Liver (tissue), 9 donors: ENCODE measurements around the gene PDE4D. TPM values are rescaled to one million over a fixed set of nuclear protein-coding genes. Genes with fewer than 3 reads are reported as not detected.
"Not testable (repeated sequence)": the region's sequence is repeated elsewhere in the genome, so short reads cannot be mapped to it uniquely, and the experiment has no call there.

Experiments used
- DNase-seq: peaks from one replicate; pipeline ENCODE4 v3.0.0-alpha.2; 2017; ENCODE audit warnings: low spot score
- H3K27ac ChIP-seq, 2 donors: one replicate each; pipeline ENCODE4 v1.7.0; 2013; ENCODE audit warnings: inconsistent platforms in 2 of 2, low read length in 2 of 2, control low read depth in 1 of 2, low read depth in 1 of 2, mild to moderate bottlenecking in 1 of 2
- H3K27me3 ChIP-seq, 4 donors: one replicate each; pipeline versions ENCODE4 v1.6.1 to v1.7.0; 2013; ENCODE audit warnings: low read length in 3 of 4, inconsistent platforms in 1 of 4, mild to moderate bottlenecking in 1 of 4, moderate library complexity in 1 of 4; ENCODE audit not compliant: control insufficient read depth in 4 of 4, insufficient read depth in 4 of 4
- H3K36me3 ChIP-seq, 4 donors: one replicate each; pipeline versions ENCODE4 v1.6.1 to v1.7.0; 2013; ENCODE audit warnings: low read length in 3 of 4, mild to moderate bottlenecking in 3 of 4, low read depth in 1 of 4, moderate library complexity in 1 of 4; ENCODE audit not compliant: control insufficient read depth in 4 of 4, insufficient read depth in 3 of 4
- H3K4me1 ChIP-seq, 4 donors: one replicate each; pipeline versions ENCODE4 v1.6.1 to v1.7.0; 2013; ENCODE audit warnings: low read length in 3 of 4, mild to moderate bottlenecking in 3 of 4, moderate library complexity in 1 of 4; ENCODE audit not compliant: control insufficient read depth in 4 of 4, insufficient read depth in 4 of 4
- H3K4me3 ChIP-seq, 3 donors: one replicate each; pipeline versions ENCODE4 v1.6.1 to v1.7.0; 2013; ENCODE audit warnings: low read length in 3 of 3, control low read depth in 1 of 3, low read depth in 1 of 3, mild to moderate bottlenecking in 1 of 3
- H3K9ac ChIP-seq, 2 donors: one replicate each; pipeline ENCODE4 v1.7.0; 2013; ENCODE audit warnings: low read length in 2 of 2, mild to moderate bottlenecking in 2 of 2, moderate library complexity in 2 of 2, control low read depth in 1 of 2, low read depth in 1 of 2
- H3K9me3 ChIP-seq, 4 donors: one replicate each; pipeline versions ENCODE4 v1.6.1 to v1.7.0; 2013; ENCODE audit warnings: low read length in 3 of 4; ENCODE audit not compliant: control insufficient read depth in 4 of 4
- CTCF ChIP-seq: fragments of 150-350 bp; IDR thresholded peaks from 2 replicates; pipeline ENCODE4 v1.5.1; 2017; ENCODE audit warnings: improper control_type of control experiment, low read depth, low read length; ENCODE audit not compliant: missing input control
- HNF4A ChIP-seq, 2 donors: conservative IDR thresholded peaks; 2 replicates each; pipeline ENCODE4 v1.6.1; 2016; ENCODE audit warnings: antibody characterized with exemption in 2 of 2, mild to moderate bottlenecking in 2 of 2
- HNF4G ChIP-seq: IDR thresholded peaks from 2 replicates; pipeline ENCODE4 v1.6.1; 2016; ENCODE audit warnings: antibody characterized with exemption
- JUND ChIP-seq, 2 donors: IDR thresholded peaks; 2 replicates each; pipeline ENCODE4 v1.6.1; 2016; ENCODE audit warnings: antibody characterized with exemption in 2 of 2
- RAD21 ChIP-seq, 2 donors: IDR thresholded peaks; 2 replicates each; pipeline ENCODE4 v1.6.1; 2016; ENCODE audit warnings: antibody characterized with exemption in 2 of 2, mild to moderate bottlenecking in 2 of 2
- RXRA ChIP-seq, 2 donors: IDR thresholded peaks; 2 replicates each; pipeline ENCODE4 v1.6.1; 2017 to 2018; ENCODE audit warnings: antibody characterized with exemption in 2 of 2, mild to moderate bottlenecking in 1 of 2
- SP1 ChIP-seq: IDR thresholded peaks from 2 replicates; pipeline ENCODE4 v1.6.1; 2018; ENCODE audit warnings: antibody characterized with exemption, mild to moderate bottlenecking
- ZBTB33 ChIP-seq: IDR thresholded peaks from 2 replicates; pipeline ENCODE4 v1.6.1; 2016; ENCODE audit warnings: antibody characterized with exemption
- WGBS: extraction: QIAGEN DNeasy Blood & Tissue Kit; methylation state at CpG from one replicate; pipeline ENCODE4 v1.1.7; 2013; 5-methylcytosine and 5-hydroxymethylcytosine counted together
- polyA plus RNA-seq, 2 donors: library from polyadenylated mRNA; stranded (reverse) in 1 of 2; unstranded in 1 of 2; fragments of 200-250 nt in 1 of 2; fragments of >200 nt in 1 of 2; fragmentation: Nextera tagmentation in 1 of 2; extraction: Ambion mirVana in 1 of 2; gene quantifications; one replicate each; pipeline versions ENCODE4 v1.2.1 to v1.2.3, GENCODE V29; 2013 to 2015
- total RNA-seq, 2 donors: library from RNA; depleted of rRNA; stranded (reverse); fragments of >200 nt; gene quantifications; one replicate each; pipeline ENCODE4 v1.2.3, GENCODE V29; 2014
- TF ChIP-seq, protein P1 (sequence below): IDR thresholded peaks from 2 replicates; pipeline ENCODE4 v1.6.1; 2016; ENCODE audit warnings: antibody characterized with exemption
- donor health status: healthy.
- donor health status: healthy.
- donor health status: healthy.
- donor health status: healthy.
- donor health status: healthy.

PDE4D gene
- total and polyA plus RNA-seq, 4 donors: 0.67 to 11.9 (median 6.5) TPM

DNA sequence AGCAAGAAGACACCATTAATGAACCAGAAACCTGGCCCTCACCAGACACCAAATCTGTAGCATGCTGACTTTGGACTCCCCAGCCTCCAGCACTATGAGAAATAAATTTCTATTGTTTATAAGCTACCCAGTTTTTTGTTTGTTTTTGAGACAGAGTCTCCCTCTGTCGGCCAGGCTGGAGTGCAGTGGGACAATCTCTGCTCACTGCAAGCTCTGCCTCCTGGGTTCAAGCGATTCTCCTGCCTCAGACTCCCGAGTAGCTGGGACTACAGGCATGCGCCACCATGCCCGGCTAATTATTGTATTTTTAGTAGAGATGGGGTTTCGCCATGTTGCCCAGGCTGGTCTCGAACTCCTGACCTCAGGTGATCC is 227.7 kb downstream of the PDE4D start:
- 89% methylated on average over 7 of the region's 7 CpGs for WGBS
- not testable (repeated sequence) for H3K4me3 ChIP-seq, H3K9me3 ChIP-seq, H3K27me3 ChIP-seq, H3K36me3 ChIP-seq, H3K27ac ChIP-seq, H3K9ac ChIP-seq, DNase-seq
- peaks cover 1 to 18% (median 7%) of the 10 kb centered on the region in 4 donors for H3K4me1 ChIP-seq
- TF ChIP-seq RAD21 (IDR thresholded peaks at IDR 0.05) (peak in 1 of 2 donors; percentile 33), CTCF (peak; percentile 3)

- Histone ChIP-seq H3K36me3 (no peaks in the 10 kb centered on the region), H3K9ac (no peak overlapping the region), H3K27ac (no peak overlapping the region), H3K4me3 (no peak overlapping the region), H3K27me3 (no peaks in the 10 kb centered on the region), H3K9me3 (no peaks in the 10 kb centered on the region), H3K4me1 (peaks cover 1 to 18% (median 7%) of the 10 kb centered on the region in 4 donors)
- DNase-seq: no peak
- TF ChIP-seq, protein P1, sequence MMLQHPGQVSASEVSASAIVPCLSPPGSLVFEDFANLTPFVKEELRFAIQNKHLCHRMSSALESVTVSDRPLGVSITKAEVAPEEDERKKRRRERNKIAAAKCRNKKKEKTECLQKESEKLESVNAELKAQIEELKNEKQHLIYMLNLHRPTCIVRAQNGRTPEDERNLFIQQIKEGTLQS: no peak
- TF ChIP-seq ZBTB33 (no peak), SP1 (no peak), RXRA (IDR thresholded peaks at IDR 0.05) (peak; percentile 13 to 16), HNF4A (conservative IDR thresholded peaks at IDR 0.05) (no peak)
Measured at GRCh38 chr5:59665086-59665831, 228.3 kb downstream of the PDE4D start.

DNA sequence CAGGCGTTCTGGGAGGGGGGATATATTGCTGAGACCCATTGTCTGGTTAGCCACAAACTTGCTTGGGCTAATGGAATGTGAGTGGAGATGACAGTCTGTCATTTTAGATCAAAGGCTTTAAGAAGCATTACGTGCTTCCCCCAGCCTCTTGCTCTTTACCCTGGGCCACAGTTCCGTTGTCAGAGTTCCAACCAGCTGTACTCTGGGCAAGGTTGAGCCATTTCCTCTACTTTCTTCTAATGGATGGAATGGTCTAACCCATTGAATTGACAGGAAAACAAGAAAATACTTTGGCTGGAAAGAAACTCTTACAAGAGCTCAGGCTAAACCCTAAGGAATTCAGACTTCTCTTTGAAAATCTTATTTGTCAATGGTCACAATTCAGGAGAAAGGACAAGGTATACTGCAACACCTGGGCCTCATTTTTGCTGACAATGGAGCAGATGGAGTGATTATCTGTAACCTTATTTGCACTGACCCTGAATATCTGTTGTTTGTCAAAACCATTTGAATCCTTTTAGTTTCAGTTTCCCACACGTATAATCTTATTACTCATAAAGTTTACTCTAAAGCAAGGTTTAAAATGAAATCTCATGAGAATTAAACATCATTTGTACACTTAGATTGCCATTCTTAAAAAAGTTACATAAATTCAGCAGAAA is 231.4 kb downstream of the PDE4D start:
- H3K4me3 ChIP-seq: peak overlapping the region in 2 of 3 donors; percentile 14 to 15
- peaks cover 1 to 18% (median 7%) of the 10 kb centered on the region in 4 donors for H3K4me1 ChIP-seq
- no peaks in the 10 kb centered on the region for H3K9me3 ChIP-seq
- DNase-seq: no peak
- TF ChIP-seq HNF4A (conservative IDR thresholded peaks at IDR 0.05): peak; percentile 45 to 88
- no peak for TF ChIP-seq CTCF
- TF ChIP-seq HNF4G: peak; percentile 46
- TF ChIP-seq, protein P1: no peak
- TF ChIP-seq RAD21 (IDR thresholded peaks at IDR 0.05): peak in 1 of 2 donors; percentile 12
- TF ChIP-seq RXRA (IDR thresholded peaks at IDR 0.05): peak in 1 of 2 donors; percentile 22
- TF ChIP-seq JUND (IDR thresholded peaks at IDR 0.05): peak in 1 of 2 donors; percentile 26
- H3K36me3 ChIP-seq: peaks cover 0 to 1% (median 0%) of the 10 kb centered on the region in 4 donors
- no peaks in the 10 kb centered on the region for H3K27me3 ChIP-seq
- 27% methylated on average over 4 of the region's 4 CpGs for WGBS
- peak overlapping the region; percentile 0 to 48 for H3K27ac ChIP-seq
- no peak overlapping the region for H3K9ac ChIP-seq
